IMR-90 (cell line): Measurements from ENCODE around the gene SKIC8. TPM values are rescaled to one million over a fixed set of nuclear protein-coding genes. Genes with fewer than 3 reads are reported as not detected.

Experiments used
- ATAC-seq: fragments of 200-7000 bp; cut with Tn5 transposase; 2 replicates; pipeline ENCODE4 v1.9.1; 2020; ENCODE audit warnings: low read depth, mild to moderate bottlenecking, moderate library complexity
- BruUV-seq: library from RNA; stranded (reverse); fragments of 400-500 nt; replicated peaks from 2 replicates; lab custom pipeline; 2021; lab: Mats Ljungman, UMichigan
- CTCF ChIA-PET: fragments of 300-600 bp; formaldehyde crosslinking; extraction: SDS; loops from one replicate; lab custom pipeline; 2021; ENCODE audit warnings: antibody characterized with exemption; lab: Yijun Ruan, JAX
- POLR2A ChIA-PET: fragments of 300-600 bp; sonication (Branson Sonifier 250); formaldehyde crosslinking; loops from one replicate; lab custom pipeline; 2022; ENCODE audit warnings: antibody characterized with exemption; ENCODE audit not compliant: unreplicated experiment; lab: Charles Lee
- DNase-seq: peaks from one replicate; pipeline ENCODE4 v3.0.0; 2013
- H2AFZ ChIP-seq: replicated peaks from 2 replicates; pipeline ENCODE3; 2013; ENCODE audit warnings: low read length, mild to moderate bottlenecking; ENCODE audit not compliant: poor library complexity
- H2AK5ac ChIP-seq: 2 replicates; pipeline ENCODE4 v1.6.1; 2013; ENCODE audit warnings: low read depth, low read length, inconsistent platforms
- H2AK9ac ChIP-seq: replicated peaks from 2 replicates; pipeline ENCODE3; 2013; ENCODE audit warnings: mild to moderate bottlenecking, low read depth, low read length, moderate library complexity; ENCODE audit not compliant: poor library complexity
- H2BK120ac ChIP-seq: 2 replicates; pipeline ENCODE4 v1.6.1; 2013; ENCODE audit warnings: low read depth, low read length, inconsistent platforms
- H2BK15ac ChIP-seq: 3 replicates; pipeline ENCODE4 v1.6.1; 2013; ENCODE audit warnings: low read depth, low read length, inconsistent platforms
- H2BK20ac ChIP-seq: 2 replicates; pipeline ENCODE4 v1.6.1; 2013; ENCODE audit warnings: low read depth, mild to moderate bottlenecking, inconsistent platforms, low read length, moderate library complexity
- H2BK5ac ChIP-seq: 2 replicates; pipeline ENCODE4 v1.6.1; 2013; ENCODE audit warnings: mild to moderate bottlenecking, low read depth, low read length, inconsistent platforms; ENCODE audit not compliant: poor library complexity, severe bottlenecking
- H3K14ac ChIP-seq: replicated peaks from 2 replicates; pipeline ENCODE4 v1.6.1; 2013; ENCODE audit warnings: low read depth, low read length, inconsistent platforms
- H3K18ac ChIP-seq: 2 replicates; pipeline ENCODE4 v1.6.1; 2013; ENCODE audit warnings: low read depth, low read length, control low read depth
- H3K23ac ChIP-seq: 2 replicates; pipeline ENCODE4 v1.6.1; 2013; ENCODE audit warnings: low read depth, low read length, inconsistent platforms
- H3K27ac ChIP-seq: 2 replicates; pipeline ENCODE4 v1.5.1; 2013; ENCODE audit warnings: mild to moderate bottlenecking, control low read depth, low read length; ENCODE audit not compliant: insufficient read depth
- H3K27me3 ChIP-seq: 2 replicates; pipeline ENCODE4 v1.6.1; 2013; ENCODE audit warnings: low read length; ENCODE audit not compliant: control insufficient read depth, insufficient read depth
- H3K36me3 ChIP-seq: 2 replicates; pipeline ENCODE4 v1.6.1; 2013; ENCODE audit warnings: low read length, mixed read lengths; ENCODE audit not compliant: control insufficient read depth, insufficient read depth
- H3K4ac ChIP-seq: 2 replicates; pipeline ENCODE4 v1.6.1; 2013; ENCODE audit warnings: low read depth, low read length, inconsistent platforms
- H3K4me1 ChIP-seq: 2 replicates; pipeline ENCODE4 v1.6.1; 2013; ENCODE audit warnings: low read length, mixed read lengths; ENCODE audit not compliant: control insufficient read depth, insufficient read depth
- H3K4me2 ChIP-seq: 2 replicates; pipeline ENCODE4 v1.6.1; 2013; ENCODE audit warnings: low read depth, mild to moderate bottlenecking, control low read depth, low read length, moderate library complexity
- H3K4me3 ChIP-seq: 2 replicates; pipeline ENCODE4 v1.5.1; 2013; ENCODE audit warnings: low read depth, mild to moderate bottlenecking, control low read depth, low read length, moderate library complexity; ENCODE audit not compliant: insufficient read depth
- H3K56ac ChIP-seq: 2 replicates; pipeline ENCODE4 v1.6.1; 2013; ENCODE audit warnings: low read length, inconsistent platforms; ENCODE audit not compliant: insufficient read depth; ENCODE audit errors: extremely low read depth
- H3K79me1 ChIP-seq, 2 experiments: 2 replicates each; pipeline ENCODE4 v1.6.1; 2013; ENCODE audit warnings: low read length in 2 of 2, inconsistent platforms in 1 of 2, low read depth in 1 of 2
- H3K9ac ChIP-seq: 2 replicates; pipeline ENCODE4 v1.6.1; 2013; ENCODE audit warnings: low read depth, low read length, control low read depth
- H3K9me1 ChIP-seq: 2 replicates; pipeline ENCODE4 v1.6.1; 2013; ENCODE audit warnings: low read length, inconsistent platforms; ENCODE audit not compliant: insufficient read depth
- H3K9me3 ChIP-seq: 2 replicates; pipeline ENCODE4 v1.6.1; 2013; ENCODE audit warnings: low read length; ENCODE audit not compliant: control insufficient read depth, insufficient read depth
- H4K20me1 ChIP-seq: 2 replicates; pipeline ENCODE4 v1.6.1; 2013; ENCODE audit warnings: low read length, inconsistent platforms; ENCODE audit not compliant: insufficient read depth
- H4K5ac ChIP-seq: 2 replicates; pipeline ENCODE4 v1.6.1; 2013; ENCODE audit warnings: mild to moderate bottlenecking, low read depth, low read length, control low read depth
- H4K8ac ChIP-seq, 2 experiments: 2 replicates each; pipeline ENCODE4 v1.6.1; 2013; ENCODE audit warnings: low read depth in 2 of 2, low read length in 2 of 2, control low read depth in 1 of 2, inconsistent platforms in 1 of 2
- H4K91ac ChIP-seq: 2 replicates; pipeline ENCODE4 v1.6.1; 2013; ENCODE audit warnings: low read depth, low read length, inconsistent platforms; ENCODE audit not compliant: insufficient read depth
- BHLHE40 ChIP-seq: fragments of 150-350 bp; IDR thresholded peaks from 2 replicates; pipeline ENCODE4 v1.6.1; 2016; ENCODE audit warnings: mild to moderate bottlenecking, low read depth, low read length
- CEBPB ChIP-seq: IDR thresholded peaks from 2 replicates; pipeline ENCODE4 v1.6.1; 2012; ENCODE audit warnings: low read depth, low read length, improper control_type of control experiment
- CHD1 ChIP-seq: IDR thresholded peaks from 2 replicates; pipeline ENCODE4 v1.6.1; 2012; ENCODE audit warnings: low read depth, low read length, improper control_type of control experiment
- CTCF ChIP-seq: conservative IDR thresholded peaks from 2 replicates; pipeline ENCODE4 v1.5.1; 2012; ENCODE audit warnings: mild to moderate bottlenecking, low read depth, low read length, improper control_type of control experiment
- ELK1 ChIP-seq: fragments of 150-350 bp; IDR thresholded peaks from 2 replicates; pipeline ENCODE4 v1.6.1; 2016; ENCODE audit warnings: low read depth, mild to moderate bottlenecking, low read length, moderate library complexity, borderline replicate concordance
- FOS ChIP-seq: fragments of 150-350 bp; IDR thresholded peaks from 2 replicates; pipeline ENCODE4 v1.6.1; 2016; ENCODE audit warnings: low read depth, low read length
- MAFK ChIP-seq: IDR thresholded peaks from 2 replicates; pipeline ENCODE4 v1.6.1; 2012; ENCODE audit warnings: low read depth, low read length, improper control_type of control experiment
- MAZ ChIP-seq: IDR thresholded peaks from 2 replicates; pipeline ENCODE4 v1.6.1; 2012; ENCODE audit warnings: low read depth, mild to moderate bottlenecking, low read length, improper control_type of control experiment, moderate library complexity, borderline replicate concordance
- MXI1 ChIP-seq: IDR thresholded peaks from 2 replicates; pipeline ENCODE4 v1.6.1; 2012; ENCODE audit warnings: low read depth, mild to moderate bottlenecking, low read length, moderate library complexity, borderline replicate concordance
- NFE2L2 ChIP-seq: fragments of 150-350 bp; IDR thresholded peaks from 2 replicates; pipeline ENCODE4 v1.6.1; 2016; ENCODE audit warnings: low read depth, mild to moderate bottlenecking, low read length
- POLR2A ChIP-seq: IDR thresholded peaks from 2 replicates; pipeline ENCODE4 v1.6.1; 2012; ENCODE audit warnings: mild to moderate bottlenecking, low read depth, low read length
- RAD21 ChIP-seq: IDR thresholded peaks from 2 replicates; pipeline ENCODE4 v1.6.1; 2012; ENCODE audit warnings: low read length, improper control_type of control experiment
- RCOR1 ChIP-seq: IDR thresholded peaks from 2 replicates; pipeline ENCODE4 v1.6.1; 2012; ENCODE audit warnings: mild to moderate bottlenecking, low read length, improper control_type of control experiment; ENCODE audit not compliant: insufficient replicate concordance
- RFX5 ChIP-seq: IDR thresholded peaks from 2 replicates; pipeline ENCODE4 v1.8.0; 2012; ENCODE audit warnings: low read depth, mild to moderate bottlenecking, low read length, moderate library complexity
- SMC3 ChIP-seq: fragments of 150-350 bp; IDR thresholded peaks from 2 replicates; pipeline ENCODE4 v1.6.1; 2016; ENCODE audit warnings: low read depth, mild to moderate bottlenecking, antibody characterized with exemption, low read length, moderate library complexity
- USF2 ChIP-seq: fragments of 150-350 bp; IDR thresholded peaks from 2 replicates; pipeline ENCODE4 v1.6.1; 2017; ENCODE audit warnings: mild to moderate bottlenecking, antibody characterized with exemption, low read length, low read depth
- WGBS, 2 experiments: methylation state at CpG; one replicate each; pipeline versions ENCODE4 v1.1.5 to v1.1.7; 2013; ENCODE audit warnings: missing lambda C conversion rate in 2 of 2; ENCODE audit not compliant: insufficient read length in 1 of 2; ENCODE audit errors: extremely low coverage in 2 of 2; 5-methylcytosine and 5-hydroxymethylcytosine counted together
- dilution Hi-C: fragments of 300-500 bp; cut with HindIII; formaldehyde crosslinking; loops from one replicate; pipeline ENCODE4 v1.14.3; 2018; ENCODE audit warnings: low sequenced_read_pairs; ENCODE audit not compliant: unreplicated experiment
- in situ Hi-C: fragments of 300-500 bp; cut with MboI; formaldehyde crosslinking; loops from 3 replicates; pipeline ENCODE4 v1.14.3; 2019; ENCODE audit warnings: low sequenced_read_pairs, inconsistent platforms, mixed read lengths
- intact Hi-C: fragments of 100-400 bp; cut with micrococcal nuclease; formaldehyde crosslinking; loops from 2 replicates; pipeline ENCODE4 v1.10.0; 2022
- polyA plus RNA-seq, 3 experiments: library from polyadenylated mRNA; depleted of rRNA; stranded (reverse); fragments of >200 nt; gene quantifications; 2 replicates each; pipeline ENCODE4 v1.2.3, GENCODE V29; 2012; ENCODE audit warnings: low replicate concordance in 1 of 3
- total RNA-seq: library from RNA; depleted of rRNA; stranded (reverse); fragments of >200 nt; gene quantifications from 2 replicates; pipeline ENCODE4 v1.2.3, GENCODE V29; 2012

The SKIC8 gene
- total and polyA plus RNA-seq, 2 of the 4 experiments (the other 2 are of a cell fraction) = 72.2 to 124 TPM

- BruUV-seq = no TSS peak
- Histone ChIP-seq H3K27ac (no peak overlapping the region), H3K4me3 (no peak overlapping the region), H2BK120ac (no peak overlapping the region), H2AK9ac (no peak overlapping the region), H2BK20ac (no peak overlapping the region), H3K36me3 (no peaks in the 10 kb centered on the region), H3K14ac (no peak overlapping the region), H2AK5ac (no peak overlapping the region), H3K79me1 (no peaks in the 10 kb centered on the region), H2BK15ac (no peak overlapping the region), H3K56ac (no peak overlapping the region), H3K9me3 (no peaks in the 10 kb centered on the region), H4K20me1 (no peaks in the 10 kb centered on the region), H3K4ac (no peak overlapping the region), H3K27me3 (peaks cover 25% of the 10 kb centered on the region; the same call in 1 of the 2 replicates), H2BK5ac (no peak overlapping the region), H3K23ac (no peak overlapping the region), H3K9me1 (peaks cover 3% of the 10 kb centered on the region; the same call in 1 of the 2 replicates), H4K5ac (no peak overlapping the region), H4K91ac (no peak overlapping the region), H3K4me1 (no peaks in the 10 kb centered on the region), H2AFZ (no peak overlapping the region), H3K9ac (no peak overlapping the region), H3K18ac (no peak overlapping the region), H4K8ac (no peak overlapping the region), H3K4me2 (no peak overlapping the region)
- intact Hi-C loops (no loop called here), dilution Hi-C loops (no loop called here), in situ Hi-C loops (loop anchor here (5.0 kb wide), 1 partner anchor 104 kb away; no protein-coding TSS in a partner anchor)
- TF ChIP-seq RAD21 (no peak), CEBPB (no peak), RFX5 (no peak), ELK1 (no peak), USF2 (no peak), RCOR1 (no peak), FOS (no peak), MXI1 (no peak), SMC3 (no peak), POLR2A (no peak), CTCF (no peak), BHLHE40 (no peak), MAFK (no peak), NFE2L2 (no peak), CHD1 (no peak), MAZ (no peak)
- 69% methylated on average over 3 of the region's 8 CpGs; no CpG with 5 or more reads in 1 of the 2 experiments for WGBS, 2 experiments
- ATAC-seq = no peak
- ChIA-PET CTCF (no interaction called here), POLR2A (no interaction called here)
- no peak for DNase-seq
Observed at GRCh38 chr15:78313383-78313782, 14.0 kb upstream of the SKIC8 start.
